ENCODE results near the gene BCL2. TPM values are rescaled to one million over a fixed set of nuclear protein-coding genes. Genes with fewer than 3 reads are reported as not detected.
"Not testable (repeated sequence)": the region's sequence is repeated elsewhere in the genome, so short reads cannot be mapped to it uniquely, and the experiment has no call there.

BCL2 gene
- total RNA-seq: 10 to 100 TPM; 11.6 to 13.5 TPM
- long read RNA-seq, donor 1, full-length matches to known transcripts: 2 of 11 reads
- long read RNA-seq, donor 1, partial matches to known transcripts: 0 of 11 reads
- long read RNA-seq, donor 1, other reads (novel, unspliced or antisense): 9 of 11 reads
- long read RNA-seq, donor 2, full-length matches to known transcripts: 1 of 1 reads
- long read RNA-seq, donor 2, partial matches to known transcripts: 0 of 1 reads
- long read RNA-seq, donor 2, other reads (novel, unspliced or antisense): 0 of 1 reads

- peak; percentile 86 for DNase-seq (ENCODE audit: low spot score)
- intact Hi-C loops (cut with DNase I): loop anchor here (5.0 to 10.0 kb wide), 3 partner anchors 55 to 302 kb away; no protein-coding TSS in a partner anchor
Observed at GRCh38 chr18:63319383-63320122, at the start of gene BCL2. BCL2 (minus strand) TSS chr18:63319769.

- DNase-seq (ENCODE audit: low spot score): no peak
- intact Hi-C loops (cut with DNase I): loop anchor here in 1 of 2 donors (10.0 kb wide), 1 partner anchor 56 kb away; the partner anchor contains the start of gene VPS4B
Observed at GRCh38 chr18:63368611-63369010, 49.0 kb upstream of the BCL2 start.

GRCh38 chr18:63367053-63367953, 47.7 kb upstream of the BCL2 start, which contains the start of gene KDSR:
KDSR (minus strand) TSS chr18:63367206; CDS start chr18:63367118, 88 bp downstream.
- intact Hi-C loops (cut with DNase I): loop anchor here in 1 of 2 donors (10.0 kb wide), 1 partner anchor 57 kb away; the partner anchor contains the start of gene VPS4B
- DNase-seq (ENCODE audit: low spot score): peak; percentile 99

GRCh38 chr18:63366213-63367052, 46.9 kb upstream of the BCL2 start:
- DNase-seq (ENCODE audit: low spot score): peak; percentile 86
- intact Hi-C loops (cut with DNase I): loop anchor here in 1 of 2 donors (10.0 kb wide), 1 partner anchor 58 kb away; the partner anchor contains the start of gene VPS4B

GRCh38 chr18:63365876-63366212, 46.3 kb upstream of the BCL2 start:
- intact Hi-C loops (cut with DNase I): loop anchor here in 1 of 2 donors (10.0 kb wide), 1 partner anchor 59 kb away; the partner anchor contains the start of gene VPS4B
- DNase-seq (ENCODE audit: low spot score): no peak

- intact Hi-C loops (cut with DNase I): loop anchor here in 1 of 2 donors (10.0 kb wide), 1 partner anchor 61 kb away; the partner anchor contains the start of gene VPS4B
- no peak for DNase-seq (ENCODE audit: low spot score)
Observed at GRCh38 chr18:63363951-63364350, 44.4 kb upstream of the BCL2 start.

- DNase-seq (ENCODE audit: low spot score): not testable (repeated sequence)
- intact Hi-C loops (cut with DNase I): loop anchor here in 1 of 2 donors (10.0 kb wide), 1 partner anchor 61 kb away; the partner anchor contains the start of gene VPS4B
Observed at GRCh38 chr18:63363420-63363819, 43.9 kb upstream of the BCL2 start.

GRCh38 chr18:63356272-63356896, 36.8 kb upstream of the BCL2 start:
- intact Hi-C loops (cut with DNase I): no loop called here
- no peak for DNase-seq (ENCODE audit: low spot score)

GRCh38 chr18:63350230-63350629, 30.7 kb upstream of the BCL2 start:
- intact Hi-C loops (cut with DNase I): no loop called here
- no peak for DNase-seq (ENCODE audit: low spot score)

GRCh38 chr18:63348508-63349136, 29.1 kb upstream of the BCL2 start:
- intact Hi-C loops (cut with DNase I): no loop called here
- no peak for DNase-seq (ENCODE audit: low spot score)

GRCh38 chr18:63346480-63347183, 27.1 kb upstream of the BCL2 start:
- intact Hi-C loops (cut with DNase I): no loop called here
- no peak for DNase-seq (ENCODE audit: low spot score)

- DNase-seq (ENCODE audit: low spot score): no peak
- intact Hi-C loops (cut with DNase I): no loop called here
Observed at GRCh38 chr18:63346031-63346430, 26.5 kb upstream of the BCL2 start.

- DNase-seq (ENCODE audit: low spot score): no peak
- intact Hi-C loops (cut with DNase I): no loop called here
Observed at GRCh38 chr18:63344918-63345317, 25.3 kb upstream of the BCL2 start.

- no peak for DNase-seq (ENCODE audit: low spot score)
- intact Hi-C loops (cut with DNase I): no loop called here
Observed at GRCh38 chr18:63344263-63344662, 24.7 kb upstream of the BCL2 start.

- DNase-seq (ENCODE audit: low spot score): no peak
- intact Hi-C loops (cut with DNase I): no loop called here
Observed at GRCh38 chr18:63342206-63342605, 22.6 kb upstream of the BCL2 start.

- no peak for DNase-seq (ENCODE audit: low spot score)
- intact Hi-C loops (cut with DNase I): no loop called here
Observed at GRCh38 chr18:63339920-63340484, 20.4 kb upstream of the BCL2 start.
